CD14-positive monocyte (primary cell): ENCODE measurements around the gene KRTAP5-8. TPM values are rescaled to one million over a fixed set of nuclear protein-coding genes. Genes with fewer than 3 reads are reported as not detected.
"Not testable (repeated sequence)": the region's sequence is repeated elsewhere in the genome, so short reads cannot be mapped to it uniquely, and the experiment has no call there.

Experiments used
- DNase-seq, 3 donors: peaks; one replicate each; pipeline ENCODE4 v3.0.0-alpha.2; 2011 to 2022
- H2AFZ ChIP-seq: 2 replicates; pipeline ENCODE4 v1.6.0; 2012; ENCODE audit warnings: mild to moderate bottlenecking, low read depth, low read length, inconsistent platforms; ENCODE audit not compliant: insufficient read depth, poor library complexity, severe bottlenecking
- H3K27ac ChIP-seq, 2 donors: 1 replicate in 1 of 2; 2 replicates in 1 of 2; pipeline ENCODE4 v1.5.1; 2012 to 2013; ENCODE audit warnings: low read length in 2 of 2, control low read depth in 1 of 2, inconsistent platforms in 1 of 2, low read depth in 1 of 2, mild to moderate bottlenecking in 1 of 2
- H3K27me3 ChIP-seq, 2 donors: one replicate each; pipeline versions ENCODE4 v1.6.0 to v1.6.1; 2011 to 2013; ENCODE audit warnings: low read length in 2 of 2; ENCODE audit not compliant: control insufficient read depth in 2 of 2, insufficient read depth in 2 of 2
- H3K36me3 ChIP-seq, 2 donors: replicated peaks in 1 of 2; 1 replicate in 1 of 2; 2 replicates in 1 of 2; pipeline versions ENCODE4 v1.5.1 to v1.6.1; 2012 to 2013; ENCODE audit warnings: low read length in 2 of 2, control low read depth in 1 of 2, inconsistent platforms in 1 of 2, mild to moderate bottlenecking in 1 of 2; ENCODE audit not compliant: insufficient read depth in 2 of 2, control insufficient read depth in 1 of 2
- H3K4me1 ChIP-seq, 2 donors: 1 replicate in 1 of 2; 2 replicates in 1 of 2; pipeline versions ENCODE4 v1.5.1 to v1.6.1; 2012 to 2013; ENCODE audit warnings: low read length in 2 of 2, control low read depth in 1 of 2, inconsistent platforms in 1 of 2, mild to moderate bottlenecking in 1 of 2, moderate library complexity in 1 of 2; ENCODE audit not compliant: insufficient read depth in 2 of 2, control insufficient read depth in 1 of 2
- H3K4me2 ChIP-seq: replicated peaks from 2 replicates; pipeline ENCODE3; 2012; ENCODE audit warnings: low read length, moderate library complexity, mild to moderate bottlenecking; ENCODE audit not compliant: poor library complexity, severe bottlenecking; ENCODE audit errors: extremely low read depth
- H3K4me3 ChIP-seq, 3 experiments: fragments of 200-600 bp in 1 of 3; sonication (generic) in 1 of 3; replicated peaks in 1 of 3; 1 replicate in 2 of 3; 2 replicates in 1 of 3; pipeline ENCODE4 v1.5.1; 2011 to 2013; ENCODE audit warnings: low read length in 3 of 3, mild to moderate bottlenecking in 3 of 3, control low read depth in 2 of 3, low read depth in 2 of 3, inconsistent platforms in 1 of 3, moderate library complexity in 1 of 3
- H3K79me2 ChIP-seq: 2 replicates; pipeline ENCODE4 v1.6.0; 2012; ENCODE audit warnings: mild to moderate bottlenecking, control low read depth, inconsistent platforms, low read length, moderate library complexity; ENCODE audit not compliant: insufficient read depth
- H3K9ac ChIP-seq: 2 replicates; pipeline ENCODE4 v1.6.0; 2017; ENCODE audit warnings: low read length, mild to moderate bottlenecking; ENCODE audit not compliant: insufficient read depth, poor library complexity, severe bottlenecking
- H3K9me3 ChIP-seq, 2 donors: replicated peaks in 1 of 2; 1 replicate in 1 of 2; 2 replicates in 1 of 2; pipeline versions ENCODE4 v1.5.1 to v1.6.1; 2012 to 2013; ENCODE audit warnings: low read length in 2 of 2, control low read depth in 1 of 2; ENCODE audit not compliant: control insufficient read depth in 1 of 2, insufficient read depth in 1 of 2
- H4K20me1 ChIP-seq: 2 replicates; pipeline ENCODE4 v1.6.0; 2012; ENCODE audit warnings: mild to moderate bottlenecking, low read length, control low read depth, moderate library complexity; ENCODE audit not compliant: insufficient read depth
- H3K27ac Mint-ChIP-seq, 7 donors: one replicate each; pipeline ENCODE4 v1.8.0; 2020; ENCODE audit warnings: mild to moderate bottlenecking in 7 of 7, mixed read lengths in 7 of 7, moderate library complexity in 6 of 7, inconsistent platforms in 2 of 7
- H3K27me3 Mint-ChIP-seq, 3 donors: one replicate each; pipeline ENCODE4 v1.8.0; 2021 to 2022; ENCODE audit warnings: low read depth in 3 of 3, mild to moderate bottlenecking in 3 of 3, mixed read lengths in 3 of 3, moderate library complexity in 3 of 3, inconsistent platforms in 1 of 3
- H3K36me3 Mint-ChIP-seq, 2 donors: one replicate each; pipeline ENCODE4 v1.8.0; 2020; ENCODE audit warnings: mixed read lengths in 2 of 2, inconsistent platforms in 1 of 2, mild to moderate bottlenecking in 1 of 2
- H3K4me1 Mint-ChIP-seq: one replicate; pipeline ENCODE4 v1.8.0; 2020; ENCODE audit warnings: mild to moderate bottlenecking, mixed read lengths
- H3K4me3 Mint-ChIP-seq, 2 donors: one replicate each; pipeline ENCODE4 v1.8.0; 2020; ENCODE audit warnings: mild to moderate bottlenecking in 2 of 2, mixed read lengths in 2 of 2, moderate library complexity in 1 of 2
- H3K9me3 Mint-ChIP-seq, 7 donors: one replicate each; pipeline ENCODE4 v1.8.0; 2020 to 2022; ENCODE audit warnings: mixed read lengths in 7 of 7, mild to moderate bottlenecking in 6 of 7, moderate library complexity in 6 of 7, inconsistent platforms in 2 of 7
- CTCF ChIP-seq: fragments of 200-600 bp; IDR thresholded peaks from one replicate; pipeline ENCODE4 v1.8.0; 2022; ENCODE audit warnings: antibody characterized with exemption, mild to moderate bottlenecking
- WGBS: methylation state at CpG from one replicate; pipeline ENCODE4 v1.1.5; 2013; ENCODE audit warnings: missing lambda C conversion rate; ENCODE audit not compliant: insufficient coverage; 5-methylcytosine and 5-hydroxymethylcytosine counted together
- intact Hi-C, 2 donors: fragments of 100-400 bp; cut with micrococcal nuclease; formaldehyde crosslinking; loops; one replicate each; pipeline versions ENCODE4 v1.15.0 to v1.15.1; 2023
- polyA plus RNA-seq, 3 donors: library from polyadenylated mRNA; depleted of rRNA in 1 of 3; unstranded in 2 of 3; stranded (reverse) in 1 of 3; fragments of 300-500 nt in 2 of 3; fragments of >200 nt in 1 of 3; fragmentation: Illumina TruSeq in 2 of 3; gene quantifications; 1 replicate in 2 of 3; 2 replicates in 1 of 3; pipeline ENCODE4 v1.2.3, GENCODE V29; 2012 to 2021

KRTAP5-8 gene
- polyA plus RNA-seq, 3 donors = 0.08 TPM; not detected in 2

GRCh38 chr11:71540521-71541304 is 2.9 kb downstream of the KRTAP5-8 start:
- H3K4me2 ChIP-seq, H4K20me1 ChIP-seq, DNase-seq, H3K27ac ChIP-seq, H3K36me3 ChIP-seq, H3K36me3 Mint-ChIP-seq, H3K27me3 ChIP-seq, intact Hi-C loops, H3K4me3 Mint-ChIP-seq, H3K27ac Mint-ChIP-seq, H3K9ac ChIP-seq, H3K4me3 ChIP-seq, H3K79me2 ChIP-seq, H3K27me3 Mint-ChIP-seq, H2AFZ ChIP-seq: not testable (repeated sequence)
- H3K4me1 ChIP-seq = peaks cover 9 to 13% of the 10 kb centered on the region in 2 donors
- 99% methylated on average over 5 of the region's 9 CpGs for WGBS
- H3K9me3 ChIP-seq = peaks cover 0 to 16% of the 10 kb centered on the region in 2 donors
- H3K4me1 Mint-ChIP-seq = peaks cover 15% of the 10 kb centered on the region
- H3K9me3 Mint-ChIP-seq = peaks cover 5 to 19% (median 8%) of the 10 kb centered on the region in 7 donors

DNA sequence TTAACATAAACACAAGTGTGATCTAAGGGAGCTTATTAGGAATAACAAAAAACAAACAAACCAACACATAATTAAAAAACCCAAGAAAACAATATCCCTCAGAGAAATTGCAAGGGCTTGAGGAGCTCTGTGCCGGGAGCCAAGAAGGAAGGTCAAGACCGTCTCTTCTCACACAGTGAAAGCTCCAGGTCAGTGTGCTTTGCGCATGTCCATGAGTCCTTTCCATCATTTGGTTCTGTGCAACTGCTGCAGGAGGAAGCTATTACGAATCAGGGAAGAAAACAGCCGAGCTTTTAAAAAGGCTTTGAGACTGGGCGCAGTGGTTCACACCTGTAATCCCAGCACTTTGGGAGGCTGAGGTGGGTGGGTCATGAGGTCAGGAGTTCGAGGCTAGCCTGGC is 4.6 kb downstream of the KRTAP5-8 start:
- Histone ChIP-seq H3K36me3 (no peaks in the 10 kb centered on the region), H3K4me3 (no peak overlapping the region), H3K27ac (no peak overlapping the region), H3K9ac (no peak overlapping the region), H3K4me1 (peaks cover 9 to 13% of the 10 kb centered on the region in 2 donors), H3K9me3 (peaks cover 0 to 31% of the 10 kb centered on the region in 2 donors), H3K79me2 (no peaks in the 10 kb centered on the region), H3K4me2 (no peak overlapping the region), H2AFZ (no peak overlapping the region), H3K27me3 (no peaks in the 10 kb centered on the region), H4K20me1 (no peaks in the 10 kb centered on the region)
- peaks cover 13 to 29% (median 15%) of the 10 kb centered on the region in 7 donors for H3K9me3 Mint-ChIP-seq
- intact Hi-C loops = no loop called here
- H3K36me3 Mint-ChIP-seq = no peaks in the 10 kb centered on the region
- no peak for DNase-seq
- WGBS = 98% methylated on average over 4 of the region's 7 CpGs
- H3K27me3 Mint-ChIP-seq = peaks cover 0 to 9% (median 2%) of the 10 kb centered on the region in 3 donors
- peak overlapping the region in 1 of 7 donors; percentile 13 for H3K27ac Mint-ChIP-seq
- no peak overlapping the region for H3K4me3 Mint-ChIP-seq
- peaks cover 15% of the 10 kb centered on the region for H3K4me1 Mint-ChIP-seq
- TF ChIP-seq CTCF = no peak
